GM23248 (cell line): ENCODE data around the gene ERI2. TPM values are rescaled to one million over a fixed set of nuclear protein-coding genes. Genes with fewer than 3 reads are reported as not detected.

Source experiments
- DNase-seq: peaks from one replicate; pipeline ENCODE4 v3.0.0-alpha.2; 2015
- H2AFZ ChIP-seq: fragments of 200-600 bp; sonication (generic); 2 replicates; pipeline ENCODE4 v1.6.1; 2016; ENCODE audit warnings: antibody characterized with exemption
- H3F3A ChIP-seq: fragments of 200-600 bp; sonication (generic); 2 replicates; pipeline ENCODE4 v1.6.1; 2016; ENCODE audit warnings: mild to moderate bottlenecking, antibody characterized with exemption, mixed run types; ENCODE audit not compliant: insufficient read depth
- H3K27ac ChIP-seq: fragments of 200-600 bp; sonication (generic); 2 replicates; pipeline ENCODE4 v1.5.1; 2016; ENCODE audit warnings: mild to moderate bottlenecking
- H3K27me3 ChIP-seq: fragments of 200-600 bp; sonication (generic); replicated peaks from 2 replicates; pipeline ENCODE4 v1.6.1; 2016; ENCODE audit warnings: mild to moderate bottlenecking; ENCODE audit not compliant: insufficient read depth
- H3K36me3 ChIP-seq: fragments of 200-600 bp; sonication (generic); 2 replicates; pipeline ENCODE4 v1.6.1; 2016; ENCODE audit warnings: low read depth, mild to moderate bottlenecking
- H3K4me1 ChIP-seq: fragments of 200-600 bp; sonication (generic); 2 replicates; pipeline ENCODE4 v1.6.1; 2016; ENCODE audit warnings: mild to moderate bottlenecking; ENCODE audit not compliant: insufficient read depth
- H3K4me2 ChIP-seq: fragments of 200-600 bp; sonication (generic); one replicate; pipeline ENCODE4 v1.6.1; 2016; ENCODE audit warnings: mild to moderate bottlenecking; ENCODE audit not compliant: unreplicated experiment
- H3K4me3 ChIP-seq: fragments of 200-600 bp; sonication (generic); 2 replicates; pipeline ENCODE4 v1.5.1; 2016; ENCODE audit warnings: mild to moderate bottlenecking
- H3K79me2 ChIP-seq: fragments of 200-600 bp; sonication (generic); 2 replicates; pipeline ENCODE4 v1.6.1; 2016; ENCODE audit warnings: mild to moderate bottlenecking; ENCODE audit not compliant: insufficient read depth
- H3K9ac ChIP-seq: fragments of 200-600 bp; sonication (generic); 2 replicates; pipeline ENCODE4 v1.6.1; 2016; ENCODE audit warnings: mild to moderate bottlenecking
- H3K9me2 ChIP-seq: fragments of 200-600 bp; sonication (generic); 2 replicates; pipeline ENCODE4 v1.6.1; 2016; ENCODE audit warnings: mixed run types, mild to moderate bottlenecking, moderate library complexity; ENCODE audit not compliant: insufficient read depth
- H3K9me3 ChIP-seq: fragments of 200-600 bp; sonication (generic); one replicate; pipeline ENCODE4 v1.6.1; 2017; ENCODE audit warnings: low read depth
- H4K20me1 ChIP-seq: fragments of 200-600 bp; sonication (generic); 2 replicates; pipeline ENCODE4 v1.6.0; 2016; ENCODE audit not compliant: insufficient read depth
- EZH2 ChIP-seq: fragments of 200-600 bp; sonication (generic); IDR thresholded peaks from 2 replicates; pipeline ENCODE4 v1.6.1; 2018; ENCODE audit warnings: antibody characterized with exemption, mild to moderate bottlenecking; ENCODE audit not compliant: insufficient read depth, poor library complexity, severe bottlenecking
- EZH2phosphoT487 ChIP-seq: fragments of 200-600 bp; sonication (generic); IDR thresholded peaks from 2 replicates; pipeline ENCODE4 v1.6.1; 2018; ENCODE audit warnings: antibody characterized with exemption, moderate library complexity, mild to moderate bottlenecking, low read depth; ENCODE audit not compliant: insufficient read depth
- WGBS, 2 experiments: methylation state at CpG; one replicate each; pipeline ENCODE4 v1.1.6; 2015 to 2017; ENCODE audit warnings: low lambda C conversion rate in 2 of 2, low coverage in 1 of 2; ENCODE audit errors: missing lambda C conversion rate in 2 of 2; 5-methylcytosine and 5-hydroxymethylcytosine counted together
- in situ Hi-C: fragments of 300-500 bp; cut with MboI; formaldehyde crosslinking; loops from 2 replicates; pipeline ENCODE4 v1.15.0; 2020
- polyA plus RNA-seq: library from polyadenylated mRNA; unstranded; fragments of >200 nt; fragmentation: Nextera tagmentation; extraction: Ambion mirVana; gene quantifications from 2 replicates; pipeline ENCODE4 v1.2.1, GENCODE V29; 2016
- total RNA-seq: library from RNA; depleted of rRNA; stranded (reverse); fragments of >200 nt; shearing (Covaris generic); gene quantifications from 2 replicates; pipeline ENCODE4 v1.2.3, GENCODE V29; 2014

The ERI2 gene
- total and polyA plus RNA-seq, 2 experiments from 2014 or later = 13.2 to 13.6 TPM

DNA sequence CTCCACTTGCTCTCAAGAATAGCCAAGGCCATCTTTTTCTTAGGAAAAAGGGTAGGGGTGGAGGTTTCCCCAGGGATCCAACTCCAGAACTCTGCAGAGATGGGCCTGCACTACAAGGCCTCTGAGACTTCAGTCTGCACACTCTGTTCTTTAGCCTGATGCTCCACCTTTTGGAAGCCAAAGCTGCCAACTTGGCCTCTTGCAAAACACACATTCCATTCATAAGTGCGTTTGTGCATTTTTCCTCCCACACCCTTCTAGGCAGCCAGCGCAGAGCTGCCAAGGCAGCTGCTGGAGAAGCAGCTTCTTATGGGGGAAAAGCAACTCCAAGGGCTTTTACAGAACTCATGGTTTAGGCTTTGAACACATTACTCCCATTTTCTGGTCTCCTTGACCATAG lies 45.3 kb upstream of the ERI2 start:
- TF ChIP-seq EZH2phosphoT487 = no peak
- TF ChIP-seq EZH2 = no peak
- no peaks in the 10 kb centered on the region for H3K9me3 ChIP-seq
- peaks cover 43% of the 10 kb centered on the region for H3K79me2 ChIP-seq
- H4K20me1 ChIP-seq = no peaks in the 10 kb centered on the region
- no peak overlapping the region for H2AFZ ChIP-seq
- H3K9me2 ChIP-seq = no peaks in the 10 kb centered on the region
- in situ Hi-C loops = loop anchor here (5.0 kb wide), 1 partner anchor 231 kb away; no protein-coding TSS in a partner anchor
- peaks cover 16% of the 10 kb centered on the region for H3K36me3 ChIP-seq
- peak overlapping the region; percentile 43; the same call in 1 of the 2 replicates for H3K4me3 ChIP-seq
- H3F3A ChIP-seq = peaks cover 58% of the 10 kb centered on the region
- H3K4me1 ChIP-seq = peaks cover 53% of the 10 kb centered on the region
- peak overlapping the region; percentile 59 for H3K9ac ChIP-seq
- no peaks in the 10 kb centered on the region for H3K27me3 ChIP-seq
- DNase-seq = peak; percentile 96
- peak overlapping the region; percentile 63 for H3K27ac ChIP-seq
- peak overlapping the region; percentile 56 for H3K4me2 ChIP-seq
- 0% methylated on average over 2 of the region's 2 CpGs for WGBS, 2 experiments

DNA sequence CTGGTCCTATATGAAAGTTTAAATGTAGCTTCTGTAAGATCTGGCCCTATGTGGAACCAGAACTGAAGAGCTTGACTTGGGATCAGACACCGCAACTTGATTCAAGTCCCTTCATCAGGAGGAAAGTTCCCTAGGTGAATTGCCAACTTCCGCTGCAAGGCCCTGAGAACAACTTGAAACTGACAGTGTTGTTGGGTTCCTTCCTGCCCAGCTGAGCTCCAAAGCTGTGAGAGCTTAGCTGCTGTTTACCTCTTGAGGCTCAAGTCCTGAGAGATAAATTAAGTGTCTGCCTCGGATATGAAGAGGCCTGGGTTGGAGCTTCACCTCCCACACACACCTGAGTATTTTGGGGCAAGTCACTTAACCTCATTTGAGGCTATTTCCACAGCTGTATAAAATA lies 44.7 kb upstream of the ERI2 start:
- Histone ChIP-seq H3K4me2 (peak overlapping the region; percentile 56), H3K9ac (peak overlapping the region; percentile 34), H3K27me3 (no peaks in the 10 kb centered on the region), H3K79me2 (peaks cover 37% of the 10 kb centered on the region), H3K9me2 (no peaks in the 10 kb centered on the region), H3K4me3 (no peak overlapping the region), H3K27ac (peak overlapping the region; percentile 63), H4K20me1 (no peaks in the 10 kb centered on the region), H3K4me1 (peaks cover 53% of the 10 kb centered on the region), H3K36me3 (peaks cover 12% of the 10 kb centered on the region), H3F3A (peaks cover 58% of the 10 kb centered on the region), H2AFZ (no peak overlapping the region), H3K9me3 (no peaks in the 10 kb centered on the region)
- in situ Hi-C loops = loop anchor here (5.0 kb wide), 1 partner anchor 231 kb away; no protein-coding TSS in a partner anchor
- WGBS, 2 experiments = 51 to 53% methylated on average over 3 of the region's 3 CpGs
- no peak for TF ChIP-seq EZH2phosphoT487
- no peak for TF ChIP-seq EZH2
- peak; percentile 27 for DNase-seq

DNA sequence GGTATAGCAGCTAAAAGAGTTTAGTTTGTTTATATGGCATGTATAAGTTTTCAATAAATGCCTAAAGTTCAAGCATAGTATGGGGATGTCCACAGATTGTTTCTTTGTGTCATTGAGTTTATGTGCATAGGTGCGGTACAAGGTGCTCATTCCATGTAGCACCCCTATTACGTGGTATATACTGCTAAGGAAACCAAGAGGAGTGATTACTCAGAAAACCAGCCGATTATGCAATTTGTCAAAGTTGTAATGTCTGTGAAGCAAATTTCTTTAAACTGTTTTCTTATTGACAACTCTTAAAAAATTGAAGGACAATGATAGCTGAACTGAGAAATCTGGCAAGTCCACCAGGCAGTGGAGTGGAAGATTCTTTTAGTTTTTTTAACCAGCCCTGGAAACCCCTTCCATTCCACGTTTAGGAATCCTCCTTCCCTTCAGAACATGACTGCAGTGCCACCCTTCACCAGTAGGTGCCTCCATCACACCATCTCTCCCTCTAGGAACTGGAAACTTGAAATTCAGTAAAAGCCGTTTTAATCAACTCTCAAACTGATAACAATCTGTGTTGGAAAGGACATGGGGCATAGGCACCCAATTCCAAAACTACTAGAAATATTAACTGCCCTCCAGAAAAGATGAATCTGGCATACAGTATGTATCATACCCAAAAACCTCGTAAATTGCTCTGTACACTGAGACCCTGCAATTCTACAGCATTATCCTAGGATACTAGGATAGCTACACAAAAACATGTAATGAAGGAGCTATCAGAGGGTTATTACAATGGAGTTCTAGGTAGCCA lies 43.5 kb upstream of the ERI2 start:
- Histone ChIP-seq H4K20me1 (no peaks in the 10 kb centered on the region), H3F3A (peaks cover 56% of the 10 kb centered on the region), H3K4me1 (peaks cover 53% of the 10 kb centered on the region), H3K36me3 (peaks cover 4% of the 10 kb centered on the region; the same call in 1 of the 2 replicates), H3K9me2 (no peaks in the 10 kb centered on the region), H3K9me3 (no peaks in the 10 kb centered on the region), H3K27me3 (no peaks in the 10 kb centered on the region), H3K27ac (no peak overlapping the region), H3K4me2 (peak overlapping the region; percentile 1), H2AFZ (no peak overlapping the region), H3K9ac (peak overlapping the region; percentile 34; the same call in 1 of the 2 replicates), H3K4me3 (no peak overlapping the region), H3K79me2 (peaks cover 25% of the 10 kb centered on the region)
- in situ Hi-C loops = loop anchor here (5.0 kb wide), 1 partner anchor 233 kb away; no protein-coding TSS in a partner anchor
- 16 to 19% methylated on average over 6 of the region's 6 CpGs for WGBS, 2 experiments
- TF ChIP-seq EZH2 = no peak
- no peak for TF ChIP-seq EZH2phosphoT487
- DNase-seq = peak; percentile 74

DNA sequence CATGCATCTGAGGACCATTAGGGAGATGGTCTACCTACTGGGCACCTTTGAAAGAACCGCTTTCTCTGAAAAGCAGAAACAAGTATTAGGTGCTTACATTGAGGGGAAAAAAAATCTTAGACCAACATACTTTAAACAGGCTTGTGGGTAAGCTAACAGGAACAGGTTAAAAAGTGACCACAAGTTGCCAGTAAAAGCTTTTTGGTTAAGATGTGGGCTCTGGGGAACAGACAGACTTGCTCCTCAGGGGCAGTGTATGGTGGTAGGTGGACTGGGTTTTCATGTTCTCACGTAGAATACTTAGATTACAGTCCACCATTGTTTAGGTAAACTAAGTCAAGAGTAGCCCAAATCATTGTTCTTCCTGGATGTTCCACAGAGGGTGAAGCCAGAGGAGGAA lies 41.3 kb upstream of the ERI2 start:
- TF ChIP-seq EZH2phosphoT487 (no peak), EZH2 (no peak)
- WGBS, 2 experiments = 56 to 71% methylated on average over 2 of the region's 2 CpGs
- Histone ChIP-seq H3K9ac (no peak overlapping the region), H3K4me1 (peaks cover 30% of the 10 kb centered on the region), H3K4me2 (no peak overlapping the region), H3K36me3 (no peaks in the 10 kb centered on the region), H2AFZ (no peak overlapping the region), H3K79me2 (0 out of 2 replicates have a peak, but pooled peaks cover 10% of the 10 kb centered on the region), H4K20me1 (no peaks in the 10 kb centered on the region), H3K27ac (no peak overlapping the region), H3F3A (peaks cover 35% of the 10 kb centered on the region), H3K9me2 (no peaks in the 10 kb centered on the region), H3K4me3 (no peak overlapping the region), H3K9me3 (no peaks in the 10 kb centered on the region), H3K27me3 (no peaks in the 10 kb centered on the region)
- DNase-seq = no peak
- in situ Hi-C loops = no loop called here
